Measurements from ENCODE around the gene TRAP1. TPM values are rescaled to one million over a fixed set of nuclear protein-coding genes. Genes with fewer than 3 reads are reported as not detected.
A peak's percentile ranks its signal among the peaks of the same experiment; 100 is the strongest.

The TRAP1 gene
- total RNA-seq, 2 experiments from 2014 or later: 185 to 242 TPM

GRCh38 chr16:3637371-3637923 is 79.9 kb downstream of the TRAP1 start:
- Histone ChIP-seq H3K4me3 (ENCODE audit: low read depth, low read length, poor library complexity, severe bottlenecking) (peak overlapping the region; percentile 14), H3K4me1 (ENCODE audit: insufficient read depth, low read length, poor library complexity, severe bottlenecking) (peaks cover 20% of the 10 kb centered on the region), H3K79me2 (ENCODE audit: insufficient read depth, low read depth, low read length) (peaks cover 42% of the 10 kb centered on the region; the same call in 1 of the 2 replicates), H4K20me1 (ENCODE audit: insufficient read depth, low read length) (no peaks in the 10 kb centered on the region), H3K27ac (ENCODE audit: low read depth, low read length, poor library complexity, severe bottlenecking) (peak overlapping the region; percentile 68), H3K4me2 (ENCODE audit: low read length) (peak overlapping the region; percentile 59), H3K36me3 (ENCODE audit: insufficient read depth, low read length) (peaks cover 19% of the 10 kb centered on the region; the same call in 1 of the 2 replicates), H2AFZ (ENCODE audit: low read length) (peak overlapping the region; percentile 88), H3K9me2 (ENCODE audit: insufficient read depth, low read length) (no peaks in the 10 kb centered on the region), H3K9me3 (ENCODE audit: low read length) (no peaks in the 10 kb centered on the region)
- ChIA-PET POLR2A (interaction anchor here (0.6 to 2.8 kb wide), 5 partner anchors 11 to 558 kb away, joined by 3 to 13 read pairs (median 3); no protein-coding TSS in a partner anchor), CTCF (ENCODE audit: unreplicated experiment) (no interaction called here)
- DNase-seq (ENCODE audit: low spot score): peak; percentile 75
- intact Hi-C loops (cut with micrococcal nuclease; ENCODE audit: unreplicated experiment): loop anchor here (1.0 kb wide), 1 partner anchor 11 kb away; no protein-coding TSS in a partner anchor
- TSS peak; percentile 60 for BruUV-seq (replicated peaks)
- TF ChIP-seq EZH2phosphoT487 (IDR thresholded peaks at IDR 0.05; ENCODE audit: borderline replicate concordance, low read depth, low read length): no peak
- no peak for TF ChIP-seq CTCF (conservative IDR thresholded peaks at IDR 0.05; ENCODE audit: low read length)

DNA sequence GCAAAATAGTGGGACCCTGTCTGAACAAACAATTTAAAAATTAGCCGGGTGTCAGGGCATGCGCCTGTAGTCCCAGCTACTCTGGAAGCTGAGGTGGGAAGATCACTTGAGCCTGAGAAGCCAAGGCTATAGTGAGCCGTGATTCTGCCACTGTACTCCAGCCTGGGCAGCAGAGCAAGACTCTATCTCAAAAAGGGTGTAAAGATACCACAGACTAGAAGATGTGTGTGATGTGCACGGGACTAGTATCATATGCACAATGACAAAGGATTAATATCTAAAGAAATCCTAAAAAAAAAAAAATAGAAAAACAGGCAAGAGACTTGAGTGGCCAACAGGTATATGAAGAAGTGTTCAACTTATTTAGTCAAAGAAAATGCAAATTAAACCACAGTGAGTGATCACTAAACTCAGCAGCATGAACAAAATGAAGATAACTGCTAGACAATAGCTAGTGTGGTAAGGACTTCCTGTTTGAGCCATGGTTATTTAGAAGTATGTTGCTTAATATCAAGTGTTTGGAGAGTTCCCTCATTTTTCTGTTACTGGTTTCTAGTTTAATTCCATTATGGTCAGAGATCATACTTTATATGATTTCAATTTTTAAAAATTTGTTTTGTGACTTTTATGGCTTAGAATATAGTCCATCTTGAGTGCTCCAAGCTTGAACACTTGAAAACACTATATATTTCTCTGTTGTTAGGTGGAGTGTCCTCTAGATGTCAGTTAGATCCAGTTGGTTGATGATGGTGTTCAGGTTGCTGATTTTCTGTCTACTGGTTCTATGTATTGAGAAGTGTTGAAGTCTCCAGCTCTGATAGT is 91.2 kb downstream of the TRAP1 start:
- Histone ChIP-seq H3K4me1 (ENCODE audit: insufficient read depth, low read length, poor library complexity, severe bottlenecking) (peaks cover 79% of the 10 kb centered on the region), H3K4me3 (ENCODE audit: low read depth, low read length, poor library complexity, severe bottlenecking) (peak overlapping the region; percentile 36), H3K4me2 (ENCODE audit: low read length) (peak overlapping the region; percentile 96), H3K9me2 (ENCODE audit: insufficient read depth, low read length) (no peaks in the 10 kb centered on the region), H3K36me3 (ENCODE audit: insufficient read depth, low read length) (0 out of 2 replicates have a peak, but pooled peaks cover 3% of the 10 kb centered on the region), H3K79me2 (ENCODE audit: insufficient read depth, low read depth, low read length) (peaks cover 60% of the 10 kb centered on the region), H4K20me1 (ENCODE audit: insufficient read depth, low read length) (no peaks in the 10 kb centered on the region), H3K9me3 (ENCODE audit: low read length) (no peaks in the 10 kb centered on the region), H3K27ac (ENCODE audit: low read depth, low read length, poor library complexity, severe bottlenecking) (peak overlapping the region; percentile 94), H2AFZ (ENCODE audit: low read length) (peak overlapping the region; percentile 53; the same call in 1 of the 2 replicates)
- ChIA-PET CTCF (ENCODE audit: unreplicated experiment) (no interaction called here), POLR2A (interaction anchor here (0.6 to 2.0 kb wide), 10 partner anchors 11 to 507 kb away, joined by 3 to 13 read pairs (median 4); no protein-coding TSS in a partner anchor)
- intact Hi-C loops (cut with micrococcal nuclease; ENCODE audit: unreplicated experiment): loop anchor here (1.0 to 10.0 kb wide), 3 partner anchors 11 to 471 kb away; partner anchors contain the start of gene DNASE1
- no TSS peak for BruUV-seq (replicated peaks)
- peak; percentile 79 for DNase-seq (ENCODE audit: low spot score)
- peak; percentile 77 for TF ChIP-seq CTCF (conservative IDR thresholded peaks at IDR 0.05; ENCODE audit: low read length)
- TF ChIP-seq EZH2phosphoT487 (IDR thresholded peaks at IDR 0.05; ENCODE audit: borderline replicate concordance, low read depth, low read length): no peak

Measured in OCI-LY7 (cell line).